ENCODE data around the gene CCDC149. TPM values are rescaled to one million over a fixed set of nuclear protein-coding genes. Genes with fewer than 3 reads are reported as not detected.

Gene CCDC149
- total RNA-seq, 1 experiment from 2014 or later: 12.7 TPM

- intact Hi-C loops (cut with micrococcal nuclease): no loop called here
- DNase-seq (ENCODE audit: unreplicated experiment): no peak
- no TSS peak for BruUV-seq (replicated peaks)
- no peak for TF ChIP-seq CTCF (IDR thresholded peaks at IDR 0.05; ENCODE audit: unreplicated experiment)
- H3K36me3 Mint-ChIP-seq (ENCODE audit: insufficient read depth, unreplicated experiment): no peaks in the 10 kb centered on the region
- H3K4me1 Mint-ChIP-seq (ENCODE audit: insufficient read depth, unreplicated experiment): no peaks in the 10 kb centered on the region
- ChIA-PET CTCF (no interaction called here), POLR2A (interaction anchor here (0.6 to 0.7 kb wide), 2 partner anchors 32 to 420 kb away, joined by 3 to 4 read pairs; no protein-coding TSS in a partner anchor)
- H3K27ac Mint-ChIP-seq (ENCODE audit: low read depth, unreplicated experiment): no peak overlapping the region
- H3K4me3 Mint-ChIP-seq (ENCODE audit: unreplicated experiment): no peak overlapping the region
- H3K9me3 Mint-ChIP-seq (ENCODE audit: unreplicated experiment): no peaks in the 10 kb centered on the region
- H3K27me3 Mint-ChIP-seq (ENCODE audit: insufficient read depth, unreplicated experiment): no peaks in the 10 kb centered on the region
Observed at GRCh38 chr4:24843096-24843495, 69.7 kb downstream of the CCDC149 start.

- ChIA-PET POLR2A (interaction anchor here (0.6 to 0.7 kb wide), 2 partner anchors 32 to 420 kb away, joined by 3 to 4 read pairs; no protein-coding TSS in a partner anchor), CTCF (no interaction called here)
- BruUV-seq (replicated peaks): no TSS peak
- no peak overlapping the region for H3K4me3 Mint-ChIP-seq (ENCODE audit: unreplicated experiment)
- H3K27ac Mint-ChIP-seq (ENCODE audit: low read depth, unreplicated experiment): no peak overlapping the region
- TF ChIP-seq CTCF (IDR thresholded peaks at IDR 0.05; ENCODE audit: unreplicated experiment): no peak
- intact Hi-C loops (cut with micrococcal nuclease): no loop called here
- no peaks in the 10 kb centered on the region for H3K9me3 Mint-ChIP-seq (ENCODE audit: unreplicated experiment)
- H3K27me3 Mint-ChIP-seq (ENCODE audit: insufficient read depth, unreplicated experiment): no peaks in the 10 kb centered on the region
- DNase-seq (ENCODE audit: unreplicated experiment): no peak
- H3K4me1 Mint-ChIP-seq (ENCODE audit: insufficient read depth, unreplicated experiment): no peaks in the 10 kb centered on the region
- H3K36me3 Mint-ChIP-seq (ENCODE audit: insufficient read depth, unreplicated experiment): no peaks in the 10 kb centered on the region
Observed at GRCh38 chr4:24842356-24842755, 70.5 kb downstream of the CCDC149 start.

GRCh38 chr4:24840826-24841543 is 71.9 kb downstream of the CCDC149 start:
- Mint-ChIP-seq H3K9me3 (ENCODE audit: unreplicated experiment) (no peaks in the 10 kb centered on the region), H3K36me3 (ENCODE audit: insufficient read depth, unreplicated experiment) (no peaks in the 10 kb centered on the region), H3K4me3 (ENCODE audit: unreplicated experiment) (no peak overlapping the region), H3K27ac (ENCODE audit: low read depth, unreplicated experiment) (no peak overlapping the region), H3K4me1 (ENCODE audit: insufficient read depth, unreplicated experiment) (no peaks in the 10 kb centered on the region), H3K27me3 (ENCODE audit: insufficient read depth, unreplicated experiment) (no peaks in the 10 kb centered on the region)
- DNase-seq (ENCODE audit: unreplicated experiment): no peak
- POLR2A ChIA-PET: no interaction called here
- no TSS peak for BruUV-seq (replicated peaks)
- CTCF ChIA-PET: no interaction called here
- TF ChIP-seq CTCF (IDR thresholded peaks at IDR 0.05; ENCODE audit: unreplicated experiment): no peak
- intact Hi-C loops (cut with micrococcal nuclease): no loop called here

- Mint-ChIP-seq H3K4me1 (ENCODE audit: insufficient read depth, unreplicated experiment) (no peaks in the 10 kb centered on the region), H3K27ac (ENCODE audit: low read depth, unreplicated experiment) (no peak overlapping the region), H3K27me3 (ENCODE audit: insufficient read depth, unreplicated experiment) (no peaks in the 10 kb centered on the region), H3K9me3 (ENCODE audit: unreplicated experiment) (no peaks in the 10 kb centered on the region), H3K36me3 (ENCODE audit: insufficient read depth, unreplicated experiment) (no peaks in the 10 kb centered on the region), H3K4me3 (ENCODE audit: unreplicated experiment) (no peak overlapping the region)
- no peak for TF ChIP-seq CTCF (IDR thresholded peaks at IDR 0.05; ENCODE audit: unreplicated experiment)
- ChIA-PET POLR2A (no interaction called here), CTCF (no interaction called here)
- BruUV-seq (replicated peaks): no TSS peak
- DNase-seq (ENCODE audit: unreplicated experiment): no peak
- intact Hi-C loops (cut with micrococcal nuclease): no loop called here
Observed at GRCh38 chr4:24840362-24840761, 72.5 kb downstream of the CCDC149 start.

Measured in MCF 10A (cell line).